ENCODE measurements around the gene BAG2.
A peak's percentile ranks its signal among the peaks of the same experiment; 100 is the strongest.

The BAG2 gene

DNA sequence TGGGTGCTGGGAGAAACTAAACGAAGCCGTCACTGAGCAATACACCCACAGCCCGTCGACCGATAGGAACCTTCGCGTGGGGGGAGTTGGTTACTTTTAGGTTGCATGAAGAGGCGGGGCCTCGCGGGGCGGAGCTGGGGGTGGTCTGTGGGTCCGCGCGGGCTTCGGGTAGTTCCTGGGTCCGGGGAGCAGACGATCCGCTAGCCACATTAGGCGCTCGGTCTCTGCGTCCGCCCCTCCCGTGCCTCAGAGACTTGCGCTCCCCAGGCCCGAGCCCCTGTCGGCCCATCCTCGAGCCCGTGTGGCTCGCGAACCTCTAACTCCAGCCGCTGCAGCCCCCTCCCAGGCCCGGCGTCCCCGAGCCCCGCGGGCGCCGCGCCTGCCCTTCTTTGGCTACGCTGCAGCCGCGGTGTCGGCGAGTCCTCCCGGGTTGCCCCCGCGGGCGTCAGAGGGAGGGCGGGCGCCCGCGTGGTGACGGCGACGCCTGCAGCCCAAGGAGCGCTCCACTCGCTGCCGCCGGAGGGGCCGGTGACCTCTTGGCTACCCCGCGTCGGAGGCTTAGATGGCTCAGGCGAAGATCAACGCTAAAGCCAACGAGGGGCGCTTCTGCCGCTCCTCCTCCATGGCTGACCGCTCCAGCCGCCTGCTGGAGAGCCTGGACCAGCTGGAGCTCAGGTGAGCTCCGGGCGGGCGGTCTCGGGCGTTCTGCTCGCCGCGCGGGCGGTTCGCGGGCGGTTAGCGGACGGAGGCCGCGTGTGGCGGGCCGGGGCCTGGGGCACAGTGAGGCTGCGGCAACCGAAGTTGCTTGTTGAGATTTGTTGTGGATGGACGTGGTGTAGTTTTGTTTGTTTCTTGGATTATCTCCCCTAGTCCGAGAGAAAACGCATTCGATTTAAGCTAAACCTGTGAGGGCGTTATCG lies at the start of gene BAG2:
Gene BAG2 (plus strand): TSS at position 191 of the 920 bp plus-strand sequence. CDS start 372 bp downstream, at position 563.
- H3K79me2 ChIP-seq, result no peaks in the 10 kb centered on the region
- TF ChIP-seq, protein P1, sequence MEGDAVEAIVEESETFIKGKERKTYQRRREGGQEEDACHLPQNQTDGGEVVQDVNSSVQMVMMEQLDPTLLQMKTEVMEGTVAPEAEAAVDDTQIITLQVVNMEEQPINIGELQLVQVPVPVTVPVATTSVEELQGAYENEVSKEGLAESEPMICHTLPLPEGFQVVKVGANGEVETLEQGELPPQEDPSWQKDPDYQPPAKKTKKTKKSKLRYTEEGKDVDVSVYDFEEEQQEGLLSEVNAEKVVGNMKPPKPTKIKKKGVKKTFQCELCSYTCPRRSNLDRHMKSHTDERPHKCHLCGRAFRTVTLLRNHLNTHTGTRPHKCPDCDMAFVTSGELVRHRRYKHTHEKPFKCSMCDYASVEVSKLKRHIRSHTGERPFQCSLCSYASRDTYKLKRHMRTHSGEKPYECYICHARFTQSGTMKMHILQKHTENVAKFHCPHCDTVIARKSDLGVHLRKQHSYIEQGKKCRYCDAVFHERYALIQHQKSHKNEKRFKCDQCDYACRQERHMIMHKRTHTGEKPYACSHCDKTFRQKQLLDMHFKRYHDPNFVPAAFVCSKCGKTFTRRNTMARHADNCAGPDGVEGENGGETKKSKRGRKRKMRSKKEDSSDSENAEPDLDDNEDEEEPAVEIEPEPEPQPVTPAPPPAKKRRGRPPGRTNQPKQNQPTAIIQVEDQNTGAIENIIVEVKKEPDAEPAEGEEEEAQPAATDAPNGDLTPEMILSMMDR (IDR thresholded peaks at IDR 0.05), result peak; percentile 22
- no peaks in the 10 kb centered on the region for H3K4me1 ChIP-seq
- H3K9me3 ChIP-seq (ENCODE audit: control insufficient read depth, low read length), result no peaks in the 10 kb centered on the region
- no peaks in the 10 kb centered on the region for H3K36me3 ChIP-seq (ENCODE audit: control insufficient read depth, insufficient read depth, low read length)
- H2AFZ ChIP-seq, result peak within 1 kb of the TSS; percentile 88
- no peaks in the 10 kb centered on the region for H3K27me3 ChIP-seq (ENCODE audit: control insufficient read depth, insufficient read depth, low read length)
- H3K27ac ChIP-seq, result peak within 1 kb of the TSS; percentile 82
- H3K4me3 ChIP-seq (ENCODE audit: low read depth, low read length), result peak within 1 kb of the TSS; percentile 60
- no peak within 1 kb of the TSS for H3K9ac ChIP-seq
- H3K4me2 ChIP-seq (ENCODE audit: low read length), result peak within 1 kb of the TSS; percentile 85

DNA sequence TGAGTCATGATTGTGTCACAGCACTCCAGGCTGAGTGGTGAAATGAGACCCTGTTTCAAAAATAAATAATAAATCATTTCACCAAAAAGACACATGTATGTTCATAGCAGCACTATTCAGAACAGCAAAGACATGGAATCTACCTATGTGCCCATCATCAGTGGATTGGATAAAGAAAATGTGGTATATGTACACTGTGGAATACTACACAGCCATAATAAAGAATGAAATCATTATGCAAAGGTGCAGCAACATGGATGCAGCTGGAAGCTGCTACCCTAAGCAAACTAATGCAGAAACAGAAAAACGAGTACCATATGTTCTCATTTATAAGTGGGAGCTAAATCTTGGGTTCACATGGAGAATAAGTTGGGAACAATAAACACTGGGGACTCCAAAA lies 49.0 kb upstream of the BAG2 start:
- Histone ChIP-seq H3K4me1 (peaks cover 2% of the 10 kb centered on the region), H3K79me2 (peaks cover 20% of the 10 kb centered on the region), H3K4me2 (ENCODE audit: low read length) (no peak overlapping the region), H3K9ac (no peak overlapping the region), H3K36me3 (ENCODE audit: control insufficient read depth, insufficient read depth, low read length) (no peaks in the 10 kb centered on the region), H3K4me3 (ENCODE audit: low read depth, low read length) (no peak overlapping the region), H3K27ac (no peak overlapping the region), H2AFZ (no peak overlapping the region), H3K9me3 (ENCODE audit: control insufficient read depth, low read length) (no peaks in the 10 kb centered on the region), H3K27me3 (ENCODE audit: control insufficient read depth, insufficient read depth, low read length) (no peaks in the 10 kb centered on the region)
- TF ChIP-seq, protein P1 (IDR thresholded peaks at IDR 0.05), result no peak

DNA sequence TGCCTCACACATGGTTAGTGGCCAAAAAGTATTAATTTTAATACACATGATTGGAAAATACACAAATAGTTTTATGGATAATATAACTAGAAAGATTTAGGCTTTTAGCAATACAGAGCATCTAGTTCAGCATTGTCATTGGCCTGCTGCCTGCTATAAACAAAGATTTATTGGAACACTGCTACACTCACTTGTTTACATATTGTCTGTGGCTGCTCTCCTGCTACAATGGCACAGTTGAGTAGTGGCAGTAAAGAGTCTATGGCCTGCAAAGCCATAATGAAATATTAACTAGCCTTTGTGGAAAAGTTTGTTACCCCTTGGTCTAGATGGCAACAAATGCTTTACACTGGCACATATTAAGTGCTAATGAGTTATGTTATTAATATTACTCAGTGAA lies 44.4 kb upstream of the BAG2 start:
- peaks cover 6% of the 10 kb centered on the region for H3K79me2 ChIP-seq
- no peaks in the 10 kb centered on the region for H3K27me3 ChIP-seq (ENCODE audit: control insufficient read depth, insufficient read depth, low read length)
- no peak overlapping the region for H3K9ac ChIP-seq
- H3K36me3 ChIP-seq (ENCODE audit: control insufficient read depth, insufficient read depth, low read length), result no peaks in the 10 kb centered on the region
- H3K9me3 ChIP-seq (ENCODE audit: control insufficient read depth, low read length), result no peaks in the 10 kb centered on the region
- peaks cover 3% of the 10 kb centered on the region for H3K4me1 ChIP-seq
- TF ChIP-seq, protein P1 (IDR thresholded peaks at IDR 0.05), result no peak
- no peak overlapping the region for H3K4me2 ChIP-seq (ENCODE audit: low read length)
- H2AFZ ChIP-seq, result no peak overlapping the region
- H3K27ac ChIP-seq, result no peak overlapping the region
- H3K4me3 ChIP-seq (ENCODE audit: low read depth, low read length), result no peak overlapping the region

DNA sequence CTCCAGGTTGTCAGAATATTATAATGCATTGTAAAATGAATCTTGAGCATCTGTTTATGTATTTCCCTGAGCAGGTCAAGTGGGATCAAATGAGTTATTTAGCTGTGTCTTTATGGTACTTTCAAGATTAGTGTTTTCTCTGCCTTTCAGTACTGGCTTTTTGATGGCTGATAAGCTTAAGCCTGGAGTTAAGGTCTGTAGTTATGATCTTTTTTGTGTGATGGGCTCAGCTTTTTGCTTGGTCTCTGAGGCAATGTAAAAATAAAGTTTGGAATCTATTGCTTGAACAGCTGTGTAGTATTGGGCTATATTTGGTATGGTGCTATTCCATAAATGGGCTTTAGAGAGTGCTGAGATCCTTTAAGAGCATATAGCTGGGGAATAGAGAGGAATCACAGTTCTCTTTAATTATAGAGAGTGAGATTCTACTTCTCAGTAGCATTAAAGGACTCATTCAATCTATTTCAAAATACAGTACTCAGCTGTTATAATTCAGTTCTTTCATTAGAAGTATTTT lies 41.4 kb upstream of the BAG2 start:
- H3K4me3 ChIP-seq (ENCODE audit: low read depth, low read length), result no peak overlapping the region
- H3K27me3 ChIP-seq (ENCODE audit: control insufficient read depth, insufficient read depth, low read length), result no peaks in the 10 kb centered on the region
- no peak overlapping the region for H3K4me2 ChIP-seq (ENCODE audit: low read length)
- no peak overlapping the region for H3K9ac ChIP-seq
- peaks cover 3% of the 10 kb centered on the region for H3K4me1 ChIP-seq
- no peaks in the 10 kb centered on the region for H3K9me3 ChIP-seq (ENCODE audit: control insufficient read depth, low read length)
- H3K36me3 ChIP-seq (ENCODE audit: control insufficient read depth, insufficient read depth, low read length), result no peaks in the 10 kb centered on the region
- no peak overlapping the region for H2AFZ ChIP-seq
- TF ChIP-seq, protein P1 (IDR thresholded peaks at IDR 0.05), result no peak
- H3K27ac ChIP-seq, result no peak overlapping the region
- H3K79me2 ChIP-seq, result no peaks in the 10 kb centered on the region

Data from parathyroid adenoma (tissue), 2 donors.